PC-3 (cell line): ENCODE measurements around the gene MSL1. TPM values are rescaled to one million over a fixed set of nuclear protein-coding genes. Genes with fewer than 3 reads are reported as not detected.
A peak's percentile ranks its signal among the peaks of the same experiment; 100 is the strongest.

ENCODE experiments used
- ATAC-seq: fragments of 200-7000 bp; cut with Tn5 transposase; 2 replicates; pipeline ENCODE4 v1.9.1; 2020; ENCODE audit warnings: mild to moderate bottlenecking, moderate library complexity
- BruUV-seq: library from RNA; stranded (reverse); fragments of 400-500 nt; replicated peaks from 2 replicates; lab custom pipeline; 2021; lab: Mats Ljungman, UMichigan
- CTCF ChIA-PET: fragments of 300-600 bp; sonication (Branson Sonifier 250); formaldehyde crosslinking; loops from one replicate; lab custom pipeline; 2022; ENCODE audit warnings: antibody characterized with exemption; lab: Charles Lee
- POLR2A ChIA-PET: fragments of 300-600 bp; sonication (Branson Sonifier 250); formaldehyde crosslinking; loops from one replicate; lab custom pipeline; 2022; ENCODE audit warnings: antibody characterized with exemption; ENCODE audit not compliant: unreplicated experiment; lab: Charles Lee
- DNase-seq: peaks from one replicate; pipeline ENCODE4 v3.0.0-alpha.2; 2015
- H2AFZ ChIP-seq: fragments of 300-600 bp; sonication (generic); 2 replicates; pipeline ENCODE4 v1.6.0; 2016; ENCODE audit warnings: antibody characterized with exemption, low read length
- H3F3A ChIP-seq: fragments of 300-600 bp; sonication (generic); one replicate; pipeline ENCODE4 v1.6.0; 2017; ENCODE audit warnings: antibody characterized with exemption, low read length, control low read depth, mild to moderate bottlenecking; ENCODE audit not compliant: unreplicated experiment
- H3K27ac ChIP-seq: fragments of 300-600 bp; sonication (generic); 2 replicates; pipeline ENCODE4 v1.5.1; 2016; ENCODE audit warnings: mild to moderate bottlenecking, low read length
- H3K27me3 ChIP-seq: fragments of 300-600 bp; sonication (generic); 2 replicates; pipeline ENCODE4 v1.6.1; 2016; ENCODE audit warnings: low read length, mixed read lengths
- H3K36me3 ChIP-seq: fragments of 300-600 bp; sonication (generic); 2 replicates; pipeline ENCODE4 v1.6.1; 2016; ENCODE audit warnings: low read depth, mixed run types, low read length, mixed read lengths
- H3K4me1 ChIP-seq: fragments of 300-600 bp; sonication (generic); 2 replicates; pipeline ENCODE4 v1.5.1; 2016; ENCODE audit warnings: low read length; ENCODE audit not compliant: insufficient read depth
- H3K4me2 ChIP-seq: fragments of 300-600 bp; sonication (generic); 2 replicates; pipeline ENCODE4 v1.6.0; 2016; ENCODE audit warnings: low read length
- H3K4me3 ChIP-seq: fragments of 300-600 bp; sonication (generic); 2 replicates; pipeline ENCODE4 v1.5.1; 2016; ENCODE audit warnings: mild to moderate bottlenecking, low read length, mixed read lengths
- H3K79me2 ChIP-seq: fragments of 300-600 bp; sonication (generic); 2 replicates; pipeline ENCODE4 v1.6.1; 2017; ENCODE audit warnings: low read length, mixed read lengths
- H3K9ac ChIP-seq: fragments of 300-600 bp; sonication (generic); 2 replicates; pipeline ENCODE4 v1.6.0; 2016; ENCODE audit warnings: mild to moderate bottlenecking, low read length
- H3K9me2 ChIP-seq: fragments of 300-600 bp; sonication (generic); replicated peaks from 2 replicates; pipeline ENCODE4 v1.6.1; 2016; ENCODE audit warnings: mixed run types, low read length, mixed read lengths
- H3K9me3 ChIP-seq: fragments of 300-600 bp; sonication (generic); 2 replicates; pipeline ENCODE4 v1.6.1; 2016; ENCODE audit warnings: low read length, mixed read lengths
- H4K20me1 ChIP-seq: fragments of 300-600 bp; sonication (generic); 2 replicates; pipeline ENCODE4 v1.6.1; 2016; ENCODE audit warnings: low read length, mixed read lengths
- CTCF ChIP-seq: fragments of 300-600 bp; sonication (generic); conservative IDR thresholded peaks from 2 replicates; pipeline ENCODE4 v1.5.1; 2017; ENCODE audit warnings: antibody characterized with exemption, low read depth, mild to moderate bottlenecking, low read length
- EZH2 ChIP-seq: fragments of 300-600 bp; sonication (generic); IDR thresholded peaks from one replicate; pipeline ENCODE4 v1.6.1; 2017; ENCODE audit warnings: antibody characterized with exemption, mild to moderate bottlenecking, low read length; ENCODE audit not compliant: unreplicated experiment
- EZH2phosphoT487 ChIP-seq: fragments of 300-600 bp; sonication (generic); IDR thresholded peaks from 2 replicates; pipeline ENCODE4 v1.6.1; 2018; ENCODE audit warnings: mild to moderate bottlenecking, antibody characterized with exemption, low read length, borderline replicate concordance
- intact Hi-C: fragments of 100-400 bp; cut with micrococcal nuclease; formaldehyde crosslinking; loops from 2 replicates; pipeline ENCODE4 v1.9.0; 2023
- total RNA-seq: library from RNA; depleted of rRNA; stranded (reverse); fragments of >200 nt; gene quantifications from 2 replicates; pipeline ENCODE4 v1.2.3, GENCODE V29; 2014

MSL1 gene
- total RNA-seq, 1 experiment from 2014 or later, result 22.2 TPM

GRCh38 chr17:40168262-40168832 is 46.6 kb downstream of the MSL1 start:
- BruUV-seq, result no TSS peak
- no peaks in the 10 kb centered on the region for H3K4me1 ChIP-seq
- peaks cover 42% of the 10 kb centered on the region for H3K36me3 ChIP-seq
- no peaks in the 10 kb centered on the region for H4K20me1 ChIP-seq
- H3F3A ChIP-seq, result no peaks in the 10 kb centered on the region
- ChIA-PET POLR2A (interaction anchor here (0.6 kb wide), 1 partner anchor 474 kb away, joined by 3 read pairs; no protein-coding TSS in a partner anchor), CTCF (interaction anchor here (0.9 to 1.9 kb wide), 5 partner anchors 25 to 93 kb away, joined by 3 to 26 read pairs (median 3); no protein-coding TSS in a partner anchor)
- DNase-seq (peak; percentile 65), ATAC-seq (peak; percentile 57)
- H3K9me2 ChIP-seq, result no peaks in the 10 kb centered on the region
- no peak overlapping the region for H3K27ac ChIP-seq
- H3K79me2 ChIP-seq, result no peaks in the 10 kb centered on the region
- intact Hi-C loops, result loop anchor here (1.0 kb wide), 1 partner anchor 55 kb away; no protein-coding TSS in a partner anchor
- H3K4me3 ChIP-seq, result no peak overlapping the region
- H3K9ac ChIP-seq, result no peak overlapping the region
- H3K27me3 ChIP-seq, result no peaks in the 10 kb centered on the region
- TF ChIP-seq EZH2phosphoT487 (no peak), CTCF (peak; percentile 61), EZH2 (no peak)
- H2AFZ ChIP-seq, result no peak overlapping the region
- H3K4me2 ChIP-seq, result no peak overlapping the region
- no peaks in the 10 kb centered on the region for H3K9me3 ChIP-seq

- no peak for ATAC-seq
- no peaks in the 10 kb centered on the region for H3K4me1 ChIP-seq
- H4K20me1 ChIP-seq, result no peaks in the 10 kb centered on the region
- TF ChIP-seq EZH2, result no peak
- no peak for TF ChIP-seq EZH2phosphoT487
- no TSS peak for BruUV-seq
- ChIA-PET CTCF (no interaction called here), POLR2A (no interaction called here)
- H3K36me3 ChIP-seq, result peaks cover 37% of the 10 kb centered on the region
- no peak overlapping the region for H3K27ac ChIP-seq
- intact Hi-C loops, result no loop called here
- no peaks in the 10 kb centered on the region for H3K9me2 ChIP-seq
- no peak for DNase-seq
- H3K4me2 ChIP-seq, result no peak overlapping the region
- H3K79me2 ChIP-seq, result no peaks in the 10 kb centered on the region
- H2AFZ ChIP-seq, result no peak overlapping the region
- no peaks in the 10 kb centered on the region for H3K27me3 ChIP-seq
- no peaks in the 10 kb centered on the region for H3F3A ChIP-seq
- no peak overlapping the region for H3K9ac ChIP-seq
- H3K4me3 ChIP-seq, result no peak overlapping the region
- no peaks in the 10 kb centered on the region for H3K9me3 ChIP-seq
These were observed 48.6 kb downstream of the MSL1 start for GRCh38 chr17:40170325-40170724.

GRCh38 chr17:40171750-40172149 is 50.0 kb downstream of the MSL1 start:
- BruUV-seq, result TSS peak; percentile 25
- Histone ChIP-seq H3K27ac (no peak overlapping the region), H4K20me1 (no peaks in the 10 kb centered on the region), H3K4me3 (no peak overlapping the region), H3K9me2 (no peaks in the 10 kb centered on the region), H3K36me3 (peaks cover 37% of the 10 kb centered on the region), H3K4me2 (no peak overlapping the region), H3F3A (no peaks in the 10 kb centered on the region), H3K27me3 (no peaks in the 10 kb centered on the region), H3K79me2 (no peaks in the 10 kb centered on the region), H3K9me3 (no peaks in the 10 kb centered on the region), H3K9ac (no peak overlapping the region), H3K4me1 (no peaks in the 10 kb centered on the region), H2AFZ (no peak overlapping the region)
- ChIA-PET POLR2A (no interaction called here), CTCF (no interaction called here)
- ATAC-seq (no peak), DNase-seq (no peak)
- intact Hi-C loops, result no loop called here
- TF ChIP-seq CTCF, result no peak
- TF ChIP-seq EZH2, result no peak
- no peak for TF ChIP-seq EZH2phosphoT487
